Raji (cell line): ENCODE results near the gene CHTOP.

Source experiments
- POLR2A ChIP-seq: IDR thresholded peaks from 2 replicates; pipeline ENCODE4 v1.6.1; 2011; ENCODE audit warnings: low read depth, low read length, control low read depth; ENCODE audit not compliant: insufficient read depth

The CHTOP gene

DNA sequence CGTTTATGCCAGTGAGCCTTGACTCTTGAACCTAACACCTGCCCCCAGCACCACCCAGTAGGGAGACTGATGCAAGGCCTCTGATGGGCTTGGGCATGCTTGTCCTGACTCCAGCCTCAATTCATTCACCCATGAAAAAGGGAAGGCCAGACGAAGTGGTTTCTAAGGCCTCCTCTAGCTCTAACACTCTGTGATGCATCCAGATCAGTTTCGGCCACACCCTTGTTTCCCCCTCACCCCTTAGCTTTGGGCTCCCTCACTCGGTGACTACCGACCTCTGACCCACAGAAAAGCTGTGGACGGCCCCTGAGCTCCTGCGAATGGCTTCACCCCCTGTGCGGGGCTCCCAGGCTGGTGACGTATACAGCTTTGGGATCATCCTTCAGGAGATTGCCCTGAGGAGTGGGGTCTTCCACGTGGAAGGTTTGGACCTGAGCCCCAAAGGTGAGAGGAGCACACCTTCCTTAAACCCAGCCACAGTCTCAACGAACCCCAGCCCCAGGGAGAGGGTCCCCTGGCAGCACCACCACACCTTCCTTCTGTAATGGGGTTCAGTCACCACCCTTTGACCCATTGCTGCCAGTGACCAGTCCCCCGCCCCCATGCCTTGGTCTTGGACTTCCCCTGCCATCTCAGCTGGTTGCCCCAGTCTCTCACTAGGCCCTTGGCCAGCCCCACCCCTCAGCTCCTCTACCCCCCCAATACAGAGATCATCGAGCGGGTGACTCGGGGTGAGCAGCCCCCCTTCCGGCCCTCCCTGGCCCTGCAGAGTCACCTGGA, 53.7 kb downstream of the CHTOP start:
- TF ChIP-seq POLR2A, result no peak

DNA sequence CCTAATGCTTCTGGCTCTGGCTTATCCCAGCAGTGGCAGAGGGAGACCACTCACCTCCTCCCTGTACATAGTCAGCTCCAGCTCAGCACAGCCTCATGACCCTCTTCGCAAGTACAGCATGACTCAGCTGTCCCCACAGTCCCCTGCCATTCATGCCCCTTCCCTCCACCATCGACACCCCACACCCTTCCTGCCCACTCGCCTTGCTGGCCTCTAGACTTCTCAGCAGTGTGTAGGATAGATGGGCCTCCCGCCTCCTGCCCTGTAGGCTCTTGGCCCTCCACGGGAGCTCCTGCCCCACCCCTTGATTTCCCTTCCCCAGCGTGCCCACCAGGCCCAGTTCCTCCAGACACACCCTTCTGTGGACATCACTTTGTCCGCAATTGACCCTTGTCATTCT, 54.4 kb downstream of the CHTOP start:
- no peak for TF ChIP-seq POLR2A

DNA sequence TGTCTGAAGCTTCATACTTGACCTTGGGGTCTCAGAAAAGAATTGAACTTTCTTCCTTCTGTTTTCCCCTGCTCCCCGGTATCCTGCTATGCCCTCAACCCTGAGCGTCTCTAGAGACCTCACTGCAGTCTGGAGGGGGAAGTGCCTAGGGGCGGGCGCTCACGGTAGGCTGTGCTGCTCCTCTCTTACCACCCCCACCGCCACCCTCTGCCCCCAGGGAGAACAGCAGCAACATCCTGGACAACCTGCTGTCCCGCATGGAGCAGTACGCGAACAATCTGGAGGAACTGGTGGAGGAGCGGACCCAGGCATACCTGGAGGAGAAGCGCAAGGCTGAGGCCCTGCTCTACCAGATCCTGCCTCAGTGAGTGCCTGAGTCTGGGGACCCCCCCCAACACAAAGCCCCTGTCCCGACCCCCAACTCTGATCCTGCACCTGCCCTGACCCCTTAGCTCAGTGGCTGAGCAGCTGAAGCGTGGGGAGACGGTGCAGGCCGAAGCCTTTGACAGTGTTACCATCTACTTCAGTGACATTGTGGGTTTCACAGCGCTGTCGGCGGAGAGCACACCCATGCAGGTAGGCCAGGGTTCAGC, 55.0 kb downstream of the CHTOP start:
- TF ChIP-seq POLR2A, result no peak

DNA sequence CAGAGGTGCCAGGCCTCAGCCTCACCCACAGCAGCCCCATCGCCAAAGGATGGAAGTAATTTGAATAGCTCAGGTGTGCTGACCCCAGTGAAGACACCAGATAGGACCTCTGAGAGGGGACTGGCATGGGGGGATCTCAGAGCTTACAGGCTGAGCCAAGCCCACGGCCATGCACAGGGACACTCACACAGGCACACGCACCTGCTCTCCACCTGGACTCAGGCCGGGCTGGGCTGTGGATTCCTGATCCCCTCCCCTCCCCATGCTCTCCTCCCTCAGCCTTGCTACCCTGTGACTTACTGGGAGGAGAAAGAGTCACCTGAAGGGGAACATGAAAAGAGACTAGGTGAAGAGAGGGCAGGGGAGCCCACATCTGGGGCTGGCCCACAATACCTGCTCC, 59.6 kb downstream of the CHTOP start:
- TF ChIP-seq POLR2A, result no peak
